Measurements from ENCODE around the gene VPS39. TPM values are rescaled to one million over a fixed set of nuclear protein-coding genes. Genes with fewer than 3 reads are reported as not detected.

Gene VPS39
- total RNA-seq, 1 donor from 2014 or later, result 79.9 TPM

- ATAC-seq (no peak), DNase-seq (no peak)
- no peak for TF ChIP-seq CTCF (IDR thresholded peaks at IDR 0.05)
- Histone ChIP-seq H3K27ac (no peak overlapping the region), H3K27me3 (ENCODE audit: low read depth) (no peaks in the 10 kb centered on the region), H3K9me3 (no peaks in the 10 kb centered on the region), H3K36me3 (no peaks in the 10 kb centered on the region), H3K4me1 (no peaks in the 10 kb centered on the region), H3K4me3 (no peak overlapping the region)
- intact Hi-C loops (cut with DNase I), result no loop called here
Observed at GRCh38 chr15:42135351-42135750, 72.8 kb downstream of the VPS39 start.

DNA sequence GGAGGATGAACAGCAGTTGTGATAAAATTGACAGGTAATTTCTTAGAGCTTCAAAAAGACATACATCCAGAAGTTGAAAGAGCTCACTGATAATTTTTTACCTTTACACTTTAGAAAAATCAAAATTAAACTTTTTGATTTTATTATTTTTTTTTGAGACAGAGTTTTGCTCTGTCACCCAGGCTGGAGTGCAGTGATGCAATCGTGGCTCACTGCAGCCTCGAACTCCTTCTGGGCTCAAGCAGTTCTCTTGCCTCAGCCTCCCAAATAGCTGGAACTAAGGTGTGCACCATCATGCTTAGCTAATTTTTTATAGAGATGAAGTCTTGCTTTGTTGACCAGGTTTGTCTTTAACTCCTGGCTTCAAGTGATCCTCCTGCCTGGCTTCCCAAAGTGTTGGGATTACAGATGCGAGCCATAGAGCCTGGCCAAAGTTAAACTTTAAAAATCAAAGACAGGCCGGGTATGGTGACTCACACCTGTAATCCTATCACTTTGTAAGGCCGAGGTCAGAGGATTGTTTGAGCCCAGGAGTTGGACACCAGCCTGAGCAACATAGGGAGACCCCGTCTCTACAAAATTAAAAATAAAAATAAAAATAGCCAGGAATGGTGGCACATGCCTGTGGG, 73.4 kb downstream of the VPS39 start:
- ATAC-seq (no peak), DNase-seq (no peak)
- H3K36me3 ChIP-seq, result no peaks in the 10 kb centered on the region
- intact Hi-C loops (cut with DNase I), result no loop called here
- no peaks in the 10 kb centered on the region for H3K9me3 ChIP-seq
- H3K4me1 ChIP-seq, result no peaks in the 10 kb centered on the region
- no peaks in the 10 kb centered on the region for H3K27me3 ChIP-seq (ENCODE audit: low read depth)
- H3K4me3 ChIP-seq, result no peak overlapping the region
- H3K27ac ChIP-seq, result no peak overlapping the region
- no peak for TF ChIP-seq CTCF (IDR thresholded peaks at IDR 0.05)

DNA sequence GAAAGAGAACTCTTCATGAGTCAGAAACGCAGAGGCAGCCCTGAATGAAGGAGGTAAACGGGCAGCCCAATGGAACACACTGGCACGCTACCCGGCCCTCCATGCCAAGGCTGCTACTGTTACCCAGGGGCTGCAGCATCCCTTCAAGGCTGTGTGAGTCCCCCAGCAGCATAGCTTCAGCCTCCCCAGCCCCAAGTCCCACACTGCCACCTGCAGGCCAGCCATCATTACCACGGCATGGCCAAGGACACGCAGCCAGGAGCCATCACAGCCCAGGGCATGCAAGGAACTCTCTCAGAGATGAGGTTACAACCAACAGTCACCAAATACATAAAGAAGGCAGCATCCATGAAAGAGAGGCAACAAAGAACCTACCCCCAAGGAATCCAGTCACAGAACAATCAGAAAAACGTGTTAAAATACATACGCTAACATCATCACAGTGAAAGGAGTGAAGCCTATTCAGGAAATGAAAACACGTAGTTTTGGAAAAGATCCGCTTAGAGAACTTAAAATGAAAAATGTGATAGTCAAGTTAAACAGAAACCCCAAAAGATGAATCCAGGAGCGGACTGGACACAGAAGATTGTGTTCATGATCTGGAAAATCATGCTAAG, 74.1 kb downstream of the VPS39 start:
- no peak overlapping the region for H3K4me3 ChIP-seq
- TF ChIP-seq CTCF (IDR thresholded peaks at IDR 0.05), result peak; percentile 70
- H3K27ac ChIP-seq, result no peak overlapping the region
- no peaks in the 10 kb centered on the region for H3K9me3 ChIP-seq
- no peaks in the 10 kb centered on the region for H3K36me3 ChIP-seq
- H3K4me1 ChIP-seq, result no peaks in the 10 kb centered on the region
- H3K27me3 ChIP-seq (ENCODE audit: low read depth), result no peaks in the 10 kb centered on the region
- ATAC-seq (peak; percentile 70 to 74), DNase-seq (peak; percentile 74)
- intact Hi-C loops (cut with DNase I), result no loop called here

- ATAC-seq (no peak), DNase-seq (no peak)
- intact Hi-C loops (cut with DNase I), result no loop called here
- Histone ChIP-seq H3K4me3 (no peak overlapping the region), H3K27me3 (ENCODE audit: low read depth) (no peaks in the 10 kb centered on the region), H3K4me1 (no peaks in the 10 kb centered on the region), H3K27ac (no peak overlapping the region), H3K9me3 (no peaks in the 10 kb centered on the region), H3K36me3 (no peaks in the 10 kb centered on the region)
- no peak for TF ChIP-seq CTCF (IDR thresholded peaks at IDR 0.05)
Observed at GRCh38 chr15:42133356-42133755, 74.7 kb downstream of the VPS39 start.

GRCh38 chr15:42131826-42132806, 76.0 kb downstream of the VPS39 start:
- Histone ChIP-seq H3K4me1 (no peaks in the 10 kb centered on the region), H3K36me3 (no peaks in the 10 kb centered on the region), H3K27me3 (ENCODE audit: low read depth) (no peaks in the 10 kb centered on the region), H3K27ac (peak overlapping the region; percentile 14), H3K9me3 (no peaks in the 10 kb centered on the region), H3K4me3 (no peak overlapping the region)
- intact Hi-C loops (cut with DNase I), result no loop called here
- DNase-seq (peak; percentile 65), ATAC-seq (peak; percentile 87)
- no peak for TF ChIP-seq CTCF (IDR thresholded peaks at IDR 0.05)
